PFSK-1 (cell line): ENCODE data around the gene ANO6.

Experiments used
- FOXP2 ChIP-seq: optimal IDR thresholded peaks from 2 replicates; pipeline ENCODE3; 2011; ENCODE audit warnings: borderline replicate concordance, control low read depth, inconsistent platforms; ENCODE audit not compliant: insufficient read depth; ENCODE audit errors: extremely low read length, extremely low read depth
- POLR2AphosphoS5 ChIP-seq: IDR thresholded peaks from 2 replicates; pipeline ENCODE4 v1.6.1; 2012; ENCODE audit warnings: low read depth, mild to moderate bottlenecking, control low read depth, low read length, moderate library complexity
- SIN3A ChIP-seq: IDR thresholded peaks from 2 replicates; pipeline ENCODE4 v1.6.1; 2012; ENCODE audit warnings: mild to moderate bottlenecking, low read length, moderate library complexity, borderline replicate concordance; ENCODE audit not compliant: insufficient read depth
- TAF1 ChIP-seq: IDR thresholded peaks from 2 replicates; pipeline ENCODE4 v1.6.1; 2012; ENCODE audit warnings: low read length, control low read depth, borderline replicate concordance; ENCODE audit not compliant: insufficient read depth
- TF ChIP-seq, protein P1 (sequence below), 2 experiments: IDR thresholded peaks; 2 replicates each; pipeline versions ENCODE4 v1.6.1 to v1.8.0; 2011 to 2012; ENCODE audit warnings: low read depth in 2 of 2, low read length in 2 of 2, control low read depth in 1 of 2, inconsistent platforms in 1 of 2, mild to moderate bottlenecking in 1 of 2, moderate library complexity in 1 of 2; ENCODE audit not compliant: insufficient read depth in 1 of 2

Gene ANO6

DNA sequence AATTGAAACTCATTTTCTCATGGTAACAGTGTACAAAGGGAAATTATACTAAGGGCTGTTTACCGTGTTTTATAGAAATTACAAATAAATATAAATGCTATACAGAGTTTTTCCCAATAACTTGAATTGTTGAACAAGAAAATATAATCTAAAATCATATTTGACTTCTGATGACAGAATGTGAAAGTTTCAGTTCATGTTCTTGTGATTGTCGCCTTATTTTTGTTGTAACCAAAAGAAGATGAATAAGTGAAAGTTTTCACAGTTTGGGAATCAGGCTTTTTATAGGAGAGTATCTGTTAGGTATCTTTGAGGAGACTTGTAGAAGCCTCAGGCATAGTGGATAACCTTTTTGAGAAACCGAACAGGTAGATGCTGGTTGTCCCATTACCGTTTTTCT is 28.1 kb downstream of the ANO6 start:
- TF ChIP-seq TAF1 (no peak), FOXP2 (no peak)

DNA sequence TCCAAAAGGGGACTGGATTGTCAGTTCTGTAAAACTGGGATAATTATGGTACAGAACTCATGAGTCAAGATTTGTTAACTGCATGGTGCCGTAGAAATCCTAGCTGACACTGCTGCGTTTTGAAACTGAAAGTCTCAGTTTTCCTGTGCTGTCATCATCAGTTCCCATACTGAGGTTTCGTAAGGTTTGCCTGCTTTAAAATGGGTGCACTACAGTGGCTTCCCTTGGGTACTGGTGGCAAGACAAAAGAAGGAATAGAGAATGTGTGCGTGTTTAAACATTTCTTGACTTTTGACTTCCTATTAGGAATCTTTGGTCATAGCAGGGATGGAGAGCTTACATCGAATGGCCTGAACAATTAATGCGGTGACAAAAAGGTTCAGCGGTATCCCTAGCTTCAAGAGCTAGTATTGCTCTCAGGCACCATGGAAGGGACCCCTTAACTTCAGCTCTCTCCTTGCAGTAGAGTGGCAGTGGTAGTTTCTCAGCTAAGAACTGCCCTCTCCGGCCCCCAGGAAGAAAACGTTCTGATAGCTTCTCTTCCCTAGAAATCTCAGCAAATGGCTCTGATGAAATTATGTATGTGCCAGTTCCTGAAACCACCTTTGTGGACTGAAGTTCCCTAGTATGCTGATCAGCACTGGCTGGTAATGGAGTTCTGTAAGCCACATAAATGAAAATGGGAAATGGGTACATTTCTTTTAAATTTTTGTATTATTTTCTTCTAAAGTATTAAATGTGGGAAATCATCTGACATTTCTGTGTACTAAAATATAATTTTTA is 28.9 kb downstream of the ANO6 start:
- TF ChIP-seq TAF1 = no peak
- TF ChIP-seq, protein P1, sequence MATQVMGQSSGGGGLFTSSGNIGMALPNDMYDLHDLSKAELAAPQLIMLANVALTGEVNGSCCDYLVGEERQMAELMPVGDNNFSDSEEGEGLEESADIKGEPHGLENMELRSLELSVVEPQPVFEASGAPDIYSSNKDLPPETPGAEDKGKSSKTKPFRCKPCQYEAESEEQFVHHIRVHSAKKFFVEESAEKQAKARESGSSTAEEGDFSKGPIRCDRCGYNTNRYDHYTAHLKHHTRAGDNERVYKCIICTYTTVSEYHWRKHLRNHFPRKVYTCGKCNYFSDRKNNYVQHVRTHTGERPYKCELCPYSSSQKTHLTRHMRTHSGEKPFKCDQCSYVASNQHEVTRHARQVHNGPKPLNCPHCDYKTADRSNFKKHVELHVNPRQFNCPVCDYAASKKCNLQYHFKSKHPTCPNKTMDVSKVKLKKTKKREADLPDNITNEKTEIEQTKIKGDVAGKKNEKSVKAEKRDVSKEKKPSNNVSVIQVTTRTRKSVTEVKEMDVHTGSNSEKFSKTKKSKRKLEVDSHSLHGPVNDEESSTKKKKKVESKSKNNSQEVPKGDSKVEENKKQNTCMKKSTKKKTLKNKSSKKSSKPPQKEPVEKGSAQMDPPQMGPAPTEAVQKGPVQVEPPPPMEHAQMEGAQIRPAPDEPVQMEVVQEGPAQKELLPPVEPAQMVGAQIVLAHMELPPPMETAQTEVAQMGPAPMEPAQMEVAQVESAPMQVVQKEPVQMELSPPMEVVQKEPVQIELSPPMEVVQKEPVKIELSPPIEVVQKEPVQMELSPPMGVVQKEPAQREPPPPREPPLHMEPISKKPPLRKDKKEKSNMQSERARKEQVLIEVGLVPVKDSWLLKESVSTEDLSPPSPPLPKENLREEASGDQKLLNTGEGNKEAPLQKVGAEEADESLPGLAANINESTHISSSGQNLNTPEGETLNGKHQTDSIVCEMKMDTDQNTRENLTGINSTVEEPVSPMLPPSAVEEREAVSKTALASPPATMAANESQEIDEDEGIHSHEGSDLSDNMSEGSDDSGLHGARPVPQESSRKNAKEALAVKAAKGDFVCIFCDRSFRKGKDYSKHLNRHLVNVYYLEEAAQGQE (IDR thresholded peaks at IDR 0.05; ENCODE audit: insufficient read depth in 1 of 2, low read depth in 2 of 2, low read length in 2 of 2) = no peak
- no peak for TF ChIP-seq SIN3A
- no peak for TF ChIP-seq FOXP2
- TF ChIP-seq POLR2AphosphoS5 = no peak

DNA sequence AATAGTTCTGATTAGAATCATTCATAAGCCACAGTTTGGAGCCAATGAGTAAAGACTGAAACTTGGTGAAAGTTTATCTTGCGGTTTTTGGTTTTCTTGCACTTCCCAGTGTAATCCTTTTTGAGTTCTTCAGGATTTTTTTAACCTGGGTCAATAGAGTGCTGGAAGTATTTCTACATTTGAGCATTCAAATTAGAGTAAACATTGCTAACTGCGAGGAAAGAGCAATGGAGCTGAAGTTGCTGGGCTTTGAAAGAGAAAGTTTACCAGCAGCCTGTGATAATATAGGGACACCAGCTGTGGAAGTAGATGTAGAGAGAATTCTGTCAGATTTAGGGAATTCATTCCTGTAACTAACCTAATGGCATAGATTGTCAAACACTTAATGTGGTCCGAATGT is 30.3 kb downstream of the ANO6 start:
- TF ChIP-seq TAF1 (no peak), POLR2AphosphoS5 (no peak), FOXP2 (no peak)
- TF ChIP-seq, protein P1 (IDR thresholded peaks at IDR 0.05; ENCODE audit: insufficient read depth in 1 of 2, low read depth in 2 of 2, low read length in 2 of 2) = no peak

DNA sequence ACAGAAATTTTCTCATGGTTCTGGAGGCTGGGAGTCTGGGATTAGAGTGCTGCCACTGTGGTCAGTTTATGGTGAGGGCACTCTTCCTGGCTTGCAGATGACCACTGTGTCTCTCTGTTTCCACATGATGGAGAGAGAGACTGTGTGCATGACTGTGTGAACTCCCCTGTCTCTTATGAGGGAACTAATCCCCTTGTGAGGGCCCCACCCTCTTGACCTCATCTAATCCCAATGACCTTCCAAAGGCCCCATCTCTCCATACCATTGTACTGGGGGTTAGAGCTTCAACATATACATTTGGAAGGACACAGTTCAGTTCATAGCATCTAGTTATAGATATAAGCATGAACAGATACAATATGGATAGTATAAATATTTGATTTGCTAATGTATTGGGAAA is 31.7 kb downstream of the ANO6 start:
- TF ChIP-seq, protein P1 (IDR thresholded peaks at IDR 0.05; ENCODE audit: insufficient read depth in 1 of 2, low read depth in 2 of 2, low read length in 2 of 2) = no peak
- no peak for TF ChIP-seq TAF1
- TF ChIP-seq SIN3A = no peak
- TF ChIP-seq FOXP2 = no peak
- TF ChIP-seq POLR2AphosphoS5 = no peak

DNA sequence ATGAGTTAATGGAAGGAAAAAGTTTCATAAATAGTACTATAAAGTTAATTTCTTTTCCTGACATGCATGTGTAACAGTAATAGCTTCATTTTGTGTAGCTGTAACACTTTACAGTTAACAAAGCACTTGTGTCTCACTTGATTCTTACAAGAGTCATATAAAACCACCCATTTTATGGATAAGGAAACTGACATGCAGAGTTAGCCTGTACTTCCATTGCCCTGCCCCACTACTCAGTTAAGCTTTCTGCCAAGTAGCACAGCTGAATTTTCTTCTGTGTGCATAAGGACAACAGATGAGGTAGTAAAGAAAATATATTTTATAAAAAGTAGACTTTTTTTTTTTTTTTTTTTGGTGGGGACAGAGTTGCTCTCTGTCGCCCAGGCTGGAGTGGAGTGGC is 32.2 kb downstream of the ANO6 start:
- TF ChIP-seq, protein P1 (IDR thresholded peaks at IDR 0.05; ENCODE audit: insufficient read depth in 1 of 2, low read depth in 2 of 2, low read length in 2 of 2) = no peak
- TF ChIP-seq FOXP2 (no peak), POLR2AphosphoS5 (no peak), SIN3A (no peak), TAF1 (no peak)
